ENCODE data around the gene PICALM. TPM values are rescaled to one million over a fixed set of nuclear protein-coding genes. Genes with fewer than 3 reads are reported as not detected.

Gene PICALM
- total RNA-seq, 1 experiment from 2014 or later, result 116 TPM

- no peak for DNase-seq (ENCODE audit: low read depth)
- in situ Hi-C loops (cut with HindIII; ENCODE audit: low pct_unique_long_range_greater_than_20kb, low sequenced_read_pairs), result no loop called here
These were observed 8.3 kb downstream of the PICALM start for GRCh38 chr11:86060544-86060943.

- in situ Hi-C loops (cut with HindIII; ENCODE audit: low pct_unique_long_range_greater_than_20kb, low sequenced_read_pairs), result no loop called here
- no peak for DNase-seq (ENCODE audit: low read depth)
These were observed 10.5 kb downstream of the PICALM start for GRCh38 chr11:86058360-86058759.

- in situ Hi-C loops (cut with HindIII; ENCODE audit: low pct_unique_long_range_greater_than_20kb, low sequenced_read_pairs), result no loop called here
- DNase-seq (ENCODE audit: low read depth), result no peak
These were observed 12.5 kb downstream of the PICALM start for GRCh38 chr11:86056351-86056854.

- DNase-seq (ENCODE audit: low read depth), result no peak
- in situ Hi-C loops (cut with HindIII; ENCODE audit: low pct_unique_long_range_greater_than_20kb, low sequenced_read_pairs), result no loop called here
These were observed 15.9 kb downstream of the PICALM start for GRCh38 chr11:86052693-86053641.

- DNase-seq (ENCODE audit: low read depth), result no peak
- in situ Hi-C loops (cut with HindIII; ENCODE audit: low pct_unique_long_range_greater_than_20kb, low sequenced_read_pairs), result no loop called here
These were observed 18.6 kb downstream of the PICALM start for GRCh38 chr11:86050196-86050709.

- DNase-seq (ENCODE audit: low read depth), result no peak
- in situ Hi-C loops (cut with HindIII; ENCODE audit: low pct_unique_long_range_greater_than_20kb, low sequenced_read_pairs), result no loop called here
These were observed 21.5 kb downstream of the PICALM start for GRCh38 chr11:86047275-86047991.

GRCh38 chr11:86046116-86046515 is 22.8 kb downstream of the PICALM start:
- DNase-seq (ENCODE audit: low read depth), result no peak
- in situ Hi-C loops (cut with HindIII; ENCODE audit: low pct_unique_long_range_greater_than_20kb, low sequenced_read_pairs), result no loop called here

GRCh38 chr11:86043765-86044503 is 24.9 kb downstream of the PICALM start:
- no peak for DNase-seq (ENCODE audit: low read depth)
- in situ Hi-C loops (cut with HindIII; ENCODE audit: low pct_unique_long_range_greater_than_20kb, low sequenced_read_pairs), result no loop called here

GRCh38 chr11:86041975-86042378 is 26.9 kb downstream of the PICALM start:
- in situ Hi-C loops (cut with HindIII; ENCODE audit: low pct_unique_long_range_greater_than_20kb, low sequenced_read_pairs), result no loop called here
- DNase-seq (ENCODE audit: low read depth), result peak; percentile 67

- in situ Hi-C loops (cut with HindIII; ENCODE audit: low pct_unique_long_range_greater_than_20kb, low sequenced_read_pairs), result no loop called here
- no peak for DNase-seq (ENCODE audit: low read depth)
These were observed 27.7 kb downstream of the PICALM start for GRCh38 chr11:86040919-86041850.

GRCh38 chr11:86039094-86039493 is 29.8 kb downstream of the PICALM start:
- no peak for DNase-seq (ENCODE audit: low read depth)
- in situ Hi-C loops (cut with HindIII; ENCODE audit: low pct_unique_long_range_greater_than_20kb, low sequenced_read_pairs), result no loop called here

GRCh38 chr11:86037743-86038142 is 31.1 kb downstream of the PICALM start:
- DNase-seq (ENCODE audit: low read depth), result no peak
- in situ Hi-C loops (cut with HindIII; ENCODE audit: low pct_unique_long_range_greater_than_20kb, low sequenced_read_pairs), result no loop called here

GRCh38 chr11:86035920-86036319 is 33.0 kb downstream of the PICALM start:
- in situ Hi-C loops (cut with HindIII; ENCODE audit: low pct_unique_long_range_greater_than_20kb, low sequenced_read_pairs), result no loop called here
- DNase-seq (ENCODE audit: low read depth), result no peak

GRCh38 chr11:86035164-86035563 is 33.7 kb downstream of the PICALM start:
- DNase-seq (ENCODE audit: low read depth), result no peak
- in situ Hi-C loops (cut with HindIII; ENCODE audit: low pct_unique_long_range_greater_than_20kb, low sequenced_read_pairs), result no loop called here

- in situ Hi-C loops (cut with HindIII; ENCODE audit: low pct_unique_long_range_greater_than_20kb, low sequenced_read_pairs), result no loop called here
- DNase-seq (ENCODE audit: low read depth), result no peak
These were observed 34.2 kb downstream of the PICALM start for GRCh38 chr11:86034710-86035109.

- no peak for DNase-seq (ENCODE audit: low read depth)
- in situ Hi-C loops (cut with HindIII; ENCODE audit: low pct_unique_long_range_greater_than_20kb, low sequenced_read_pairs), result no loop called here
These were observed 47.5 kb downstream of the PICALM start for GRCh38 chr11:86021377-86021776.

GRCh38 chr11:86018249-86018648 is 50.6 kb downstream of the PICALM start:
- no peak for DNase-seq (ENCODE audit: low read depth)
- in situ Hi-C loops (cut with HindIII; ENCODE audit: low pct_unique_long_range_greater_than_20kb, low sequenced_read_pairs), result no loop called here
